K562 (cell line): ENCODE data around the gene TUFM.

ENCODE experiments used
- BRF2 ChIP-seq: IDR thresholded peaks from 3 replicates; pipeline ENCODE4 v1.6.1; 2011; ENCODE audit warnings: borderline replicate concordance, mild to moderate bottlenecking; ENCODE audit not compliant: insufficient read length, insufficient read depth
- CTCF ChIP-seq, 3 experiments: IDR thresholded peaks in 2 of 3; conservative IDR thresholded peaks in 1 of 3; 2 replicates each; pipeline ENCODE4 v1.5.1; 2011 to 2012; ENCODE audit warnings: low read length in 3 of 3, mild to moderate bottlenecking in 3 of 3, control low read depth in 2 of 3, improper control_type of control experiment in 1 of 3, inconsistent platforms in 1 of 3, low read depth in 1 of 3, mixed read lengths in 1 of 3, moderate library complexity in 1 of 3; ENCODE audit not compliant: insufficient read depth in 2 of 3
- HNRNPK ChIP-seq: fragments of 200-400 bp; formaldehyde crosslinking; IDR thresholded peaks from one replicate; pipeline ENCODE4 v1.6.1; 2018; ENCODE audit warnings: mild to moderate bottlenecking, low read depth, low read length; ENCODE audit not compliant: poor library complexity, severe bottlenecking
- NRF1 ChIP-seq, 2 experiments: fragments of 450-650 bp; IDR thresholded peaks in 1 of 2; conservative IDR thresholded peaks in 1 of 2; 2 replicates each; pipeline ENCODE4 v1.6.1; 2014; ENCODE audit warnings: mild to moderate bottlenecking in 2 of 2
- POLR2A ChIP-seq: fragments of 450-650 bp; conservative IDR thresholded peaks from 2 replicates; pipeline ENCODE4 v1.6.1; 2016
- RFX5 ChIP-seq: IDR thresholded peaks from 2 replicates; pipeline ENCODE4 v1.6.1; 2011; ENCODE audit warnings: low read depth, mild to moderate bottlenecking, improper control_type of control experiment, low read length
- SNAPC5 ChIP-seq: fragments of 250-450 bp; sonication (Bioruptor Pico); IDR thresholded peaks from 2 replicates; pipeline ENCODE4 v1.8.0; 2021; ENCODE audit warnings: moderate library complexity, mild to moderate bottlenecking, inconsistent platforms
- ZBTB43 ChIP-seq: sonication (generic); formaldehyde crosslinking; IDR thresholded peaks from 2 replicates; pipeline ENCODE4 v1.8.0; 2023; ENCODE audit warnings: mild to moderate bottlenecking, missing genetic modification reagents
- ZBTB8A ChIP-seq: fragments of 450-650 bp; IDR thresholded peaks from 2 replicates; pipeline ENCODE4 v1.6.1; 2018; ENCODE audit warnings: mild to moderate bottlenecking, moderate library complexity; ENCODE audit not compliant: partially characterized antibody
- ZNF311 ChIP-seq: fragments of 250-450 bp; sonication (Bioruptor Pico); IDR thresholded peaks from 2 replicates; pipeline ENCODE4 v1.4.0; 2020; ENCODE audit warnings: mild to moderate bottlenecking, moderate library complexity

GRCh38 chr16:28829747-28830146 lies 16.4 kb downstream of the TUFM start:
- no peak for TF ChIP-seq POLR2A
- TF ChIP-seq CTCF (IDR thresholded peaks at IDR 0.05 in 2 of 3, conservative IDR thresholded peaks at IDR 0.05 in 1 of 3; ENCODE audit: insufficient read depth in 2 of 3, low read depth in 1 of 3, low read length in 3 of 3), result no peak
- TF ChIP-seq ZBTB43 (CRISPR knock-in tag), result no peak
- TF ChIP-seq NRF1 (conservative IDR thresholded peaks at IDR 0.05 in 1 of 2, IDR thresholded peaks at IDR 0.05 in 1 of 2), result no peak
- no peak for TF ChIP-seq SNAPC5 (CRISPR knock-in tag)
- no peak for TF ChIP-seq BRF2
- TF ChIP-seq ZBTB8A, result no peak
- no peak for TF ChIP-seq ZNF311 (CRISPR knock-in tag)
- no peak for TF ChIP-seq HNRNPK
- no peak for TF ChIP-seq RFX5
